Activated CD4-positive, alpha-beta memory T cell treated with anti-CD3 and anti-CD28 coated beads for 36 hours (primary cell): ENCODE data around the gene NRG3. TPM values are rescaled to one million over a fixed set of nuclear protein-coding genes. Genes with fewer than 3 reads are reported as not detected.

Experiments
- CTCF ChIA-PET: fragments of 350-600 bp; sonication (Branson Sonifier 250); formaldehyde crosslinking; loops from one replicate; lab custom pipeline; 2021; ENCODE audit warnings: antibody characterized with exemption, inconsistent platforms; lab: Charles Lee
- POLR2A ChIA-PET: fragments of 350-600 bp; sonication (Branson Sonifier 250); formaldehyde crosslinking; loops from one replicate; lab custom pipeline; 2021; ENCODE audit warnings: antibody characterized with exemption; lab: Charles Lee
- DNase-seq: peaks from one replicate; pipeline ENCODE4 v3.0.0-alpha.2; 2020
- H3K27ac Mint-ChIP-seq: one replicate; pipeline ENCODE4 v1.8.0; 2021; ENCODE audit warnings: mixed read lengths
- H3K27me3 Mint-ChIP-seq: one replicate; pipeline ENCODE4 v1.8.0; 2021; ENCODE audit warnings: mixed read lengths
- H3K36me3 Mint-ChIP-seq: one replicate; pipeline ENCODE4 v1.8.0; 2021; ENCODE audit warnings: mixed read lengths
- H3K4me1 Mint-ChIP-seq: one replicate; pipeline ENCODE4 v1.8.0; 2021; ENCODE audit warnings: low read depth, mixed read lengths
- H3K4me3 Mint-ChIP-seq: one replicate; pipeline ENCODE4 v1.8.0; 2021; ENCODE audit warnings: mild to moderate bottlenecking, mixed read lengths
- H3K9me3 Mint-ChIP-seq: one replicate; pipeline ENCODE4 v1.8.0; 2021; ENCODE audit warnings: mixed read lengths
- intact Hi-C: fragments of 100-400 bp; cut with micrococcal nuclease; formaldehyde crosslinking; loops from one replicate; pipeline ENCODE4 v1.15.1; 2023
- total RNA-seq, 2 experiments: library from RNA; stranded (reverse); gene quantifications; one replicate each; pipeline ENCODE4 v1.2.3, GENCODE V29; 2021

NRG3 gene
- total RNA-seq, 2 experiments from 2014 or later, result not detected

GRCh38 chr10:82452676-82453075 lies 577.7 kb downstream of the NRG3 start:
- no peaks in the 10 kb centered on the region for H3K36me3 Mint-ChIP-seq
- DNase-seq, result no peak
- POLR2A ChIA-PET, result no interaction called here
- CTCF ChIA-PET, result no interaction called here
- H3K4me1 Mint-ChIP-seq, result no peaks in the 10 kb centered on the region
- H3K27me3 Mint-ChIP-seq, result no peaks in the 10 kb centered on the region
- no peak overlapping the region for H3K4me3 Mint-ChIP-seq
- no peak overlapping the region for H3K27ac Mint-ChIP-seq
- H3K9me3 Mint-ChIP-seq, result peaks cover 3% of the 10 kb centered on the region
- intact Hi-C loops, result no loop called here

- Mint-ChIP-seq H3K9me3 (peaks cover 2% of the 10 kb centered on the region), H3K27me3 (no peaks in the 10 kb centered on the region), H3K4me3 (no peak overlapping the region), H3K27ac (no peak overlapping the region), H3K4me1 (no peaks in the 10 kb centered on the region), H3K36me3 (no peaks in the 10 kb centered on the region)
- POLR2A ChIA-PET, result interaction anchor here (0.6 kb wide), 1 partner anchor 865 kb away, joined by 3 read pairs; no protein-coding TSS in a partner anchor
- intact Hi-C loops, result no loop called here
- no peak for DNase-seq
- CTCF ChIA-PET, result no interaction called here
Measured at GRCh38 chr10:82453678-82454293, 578.8 kb downstream of the NRG3 start.

GRCh38 chr10:82462910-82463551 lies 588.0 kb downstream of the NRG3 start:
- H3K36me3 Mint-ChIP-seq, result no peaks in the 10 kb centered on the region
- H3K27ac Mint-ChIP-seq, result no peak overlapping the region
- no peak overlapping the region for H3K4me3 Mint-ChIP-seq
- CTCF ChIA-PET, result no interaction called here
- H3K9me3 Mint-ChIP-seq, result peaks cover 6% of the 10 kb centered on the region
- no peaks in the 10 kb centered on the region for H3K27me3 Mint-ChIP-seq
- intact Hi-C loops, result no loop called here
- H3K4me1 Mint-ChIP-seq, result no peaks in the 10 kb centered on the region
- DNase-seq, result no peak
- POLR2A ChIA-PET, result no interaction called here

- intact Hi-C loops, result no loop called here
- H3K4me3 Mint-ChIP-seq, result no peak overlapping the region
- ChIA-PET POLR2A (no interaction called here), CTCF (no interaction called here)
- DNase-seq, result no peak
- no peaks in the 10 kb centered on the region for H3K36me3 Mint-ChIP-seq
- H3K9me3 Mint-ChIP-seq, result peaks cover 6% of the 10 kb centered on the region
- no peaks in the 10 kb centered on the region for H3K27me3 Mint-ChIP-seq
- no peaks in the 10 kb centered on the region for H3K4me1 Mint-ChIP-seq
- H3K27ac Mint-ChIP-seq, result no peak overlapping the region
Measured at GRCh38 chr10:82463614-82464013, 588.6 kb downstream of the NRG3 start.

GRCh38 chr10:82464191-82464818 lies 589.3 kb downstream of the NRG3 start:
- intact Hi-C loops, result no loop called here
- Mint-ChIP-seq H3K27me3 (no peaks in the 10 kb centered on the region), H3K27ac (no peak overlapping the region), H3K4me3 (no peak overlapping the region), H3K9me3 (peaks cover 7% of the 10 kb centered on the region), H3K36me3 (no peaks in the 10 kb centered on the region), H3K4me1 (no peaks in the 10 kb centered on the region)
- POLR2A ChIA-PET, result no interaction called here
- DNase-seq, result no peak
- CTCF ChIA-PET, result interaction anchor here (0.7 kb wide), 1 partner anchor 309 kb away, joined by 3 read pairs; no protein-coding TSS in a partner anchor

- no peaks in the 10 kb centered on the region for H3K27me3 Mint-ChIP-seq
- no peak overlapping the region for H3K27ac Mint-ChIP-seq
- CTCF ChIA-PET, result interaction anchor here (0.7 kb wide), 1 partner anchor 310 kb away, joined by 3 read pairs; no protein-coding TSS in a partner anchor
- H3K4me1 Mint-ChIP-seq, result no peaks in the 10 kb centered on the region
- POLR2A ChIA-PET, result no interaction called here
- H3K9me3 Mint-ChIP-seq, result peaks cover 7% of the 10 kb centered on the region
- intact Hi-C loops, result no loop called here
- no peak overlapping the region for H3K4me3 Mint-ChIP-seq
- no peaks in the 10 kb centered on the region for H3K36me3 Mint-ChIP-seq
- no peak for DNase-seq
Measured at GRCh38 chr10:82464966-82465365, 590.0 kb downstream of the NRG3 start.

GRCh38 chr10:82468453-82468852 lies 593.5 kb downstream of the NRG3 start:
- H3K27ac Mint-ChIP-seq, result no peak overlapping the region
- ChIA-PET POLR2A (no interaction called here), CTCF (no interaction called here)
- intact Hi-C loops, result no loop called here
- no peaks in the 10 kb centered on the region for H3K4me1 Mint-ChIP-seq
- no peak overlapping the region for H3K4me3 Mint-ChIP-seq
- no peaks in the 10 kb centered on the region for H3K36me3 Mint-ChIP-seq
- no peak for DNase-seq
- no peaks in the 10 kb centered on the region for H3K27me3 Mint-ChIP-seq
- H3K9me3 Mint-ChIP-seq, result peaks cover 9% of the 10 kb centered on the region

- intact Hi-C loops, result no loop called here
- H3K4me1 Mint-ChIP-seq, result no peaks in the 10 kb centered on the region
- H3K4me3 Mint-ChIP-seq, result no peak overlapping the region
- no peak for DNase-seq
- ChIA-PET POLR2A (no interaction called here), CTCF (no interaction called here)
- H3K27me3 Mint-ChIP-seq, result no peaks in the 10 kb centered on the region
- H3K27ac Mint-ChIP-seq, result no peak overlapping the region
- no peaks in the 10 kb centered on the region for H3K36me3 Mint-ChIP-seq
- H3K9me3 Mint-ChIP-seq, result peaks cover 16% of the 10 kb centered on the region
Measured at GRCh38 chr10:82472406-82473335, 597.7 kb downstream of the NRG3 start.

GRCh38 chr10:82477776-82478175 lies 602.8 kb downstream of the NRG3 start:
- H3K4me1 Mint-ChIP-seq, result no peaks in the 10 kb centered on the region
- intact Hi-C loops, result no loop called here
- no peaks in the 10 kb centered on the region for H3K36me3 Mint-ChIP-seq
- H3K4me3 Mint-ChIP-seq, result no peak overlapping the region
- no peak overlapping the region for H3K27ac Mint-ChIP-seq
- H3K9me3 Mint-ChIP-seq, result peaks cover 22% of the 10 kb centered on the region
- ChIA-PET CTCF (no interaction called here), POLR2A (no interaction called here)
- DNase-seq, result no peak
- no peaks in the 10 kb centered on the region for H3K27me3 Mint-ChIP-seq

GRCh38 chr10:82492647-82493046 lies 617.7 kb downstream of the NRG3 start:
- H3K9me3 Mint-ChIP-seq, result peaks cover 21% of the 10 kb centered on the region
- H3K4me3 Mint-ChIP-seq, result no peak overlapping the region

GRCh38 chr10:82496114-82496513 lies 621.1 kb downstream of the NRG3 start:
- no peaks in the 10 kb centered on the region for H3K27me3 Mint-ChIP-seq
- POLR2A ChIA-PET, result no interaction called here
- no peak overlapping the region for H3K27ac Mint-ChIP-seq
- intact Hi-C loops, result no loop called here
- no peaks in the 10 kb centered on the region for H3K4me1 Mint-ChIP-seq
- peaks cover 21% of the 10 kb centered on the region for H3K9me3 Mint-ChIP-seq
- no peak for DNase-seq
- no peak overlapping the region for H3K4me3 Mint-ChIP-seq
- CTCF ChIA-PET, result no interaction called here
- no peaks in the 10 kb centered on the region for H3K36me3 Mint-ChIP-seq

More at GRCh38 chr10:82492647-82493046, 617.7 kb downstream of the NRG3 start:
- DNase-seq, result no peak
- H3K27me3 Mint-ChIP-seq, result no peaks in the 10 kb centered on the region
- no peaks in the 10 kb centered on the region for H3K36me3 Mint-ChIP-seq
- H3K4me1 Mint-ChIP-seq, result no peaks in the 10 kb centered on the region
- POLR2A ChIA-PET, result no interaction called here
- CTCF ChIA-PET, result no interaction called here
- intact Hi-C loops, result no loop called here
- no peak overlapping the region for H3K27ac Mint-ChIP-seq

GRCh38 chr10:82497439-82497838 lies 622.4 kb downstream of the NRG3 start:
- no peak overlapping the region for H3K27ac Mint-ChIP-seq
- H3K9me3 Mint-ChIP-seq, result peaks cover 19% of the 10 kb centered on the region
- no peak for DNase-seq
- intact Hi-C loops, result no loop called here
- ChIA-PET POLR2A (no interaction called here), CTCF (interaction anchor here (0.7 kb wide), 1 partner anchor 24 kb away, joined by 3 read pairs; no protein-coding TSS in a partner anchor)
- no peak overlapping the region for H3K4me3 Mint-ChIP-seq
- no peaks in the 10 kb centered on the region for H3K36me3 Mint-ChIP-seq
- H3K27me3 Mint-ChIP-seq, result no peaks in the 10 kb centered on the region
- no peaks in the 10 kb centered on the region for H3K4me1 Mint-ChIP-seq
